ENCODE results near the gene IFI27L2.
"Not testable (repeated sequence)": the region's sequence is repeated elsewhere in the genome, so short reads cannot be mapped to it uniquely, and the experiment has no call there.

IFI27L2 gene, protein sequence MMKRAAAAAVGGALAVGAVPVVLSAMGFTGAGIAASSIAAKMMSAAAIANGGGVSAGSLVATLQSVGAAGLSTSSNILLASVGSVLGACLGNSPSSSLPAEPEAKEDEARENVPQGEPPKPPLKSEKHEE

DNA sequence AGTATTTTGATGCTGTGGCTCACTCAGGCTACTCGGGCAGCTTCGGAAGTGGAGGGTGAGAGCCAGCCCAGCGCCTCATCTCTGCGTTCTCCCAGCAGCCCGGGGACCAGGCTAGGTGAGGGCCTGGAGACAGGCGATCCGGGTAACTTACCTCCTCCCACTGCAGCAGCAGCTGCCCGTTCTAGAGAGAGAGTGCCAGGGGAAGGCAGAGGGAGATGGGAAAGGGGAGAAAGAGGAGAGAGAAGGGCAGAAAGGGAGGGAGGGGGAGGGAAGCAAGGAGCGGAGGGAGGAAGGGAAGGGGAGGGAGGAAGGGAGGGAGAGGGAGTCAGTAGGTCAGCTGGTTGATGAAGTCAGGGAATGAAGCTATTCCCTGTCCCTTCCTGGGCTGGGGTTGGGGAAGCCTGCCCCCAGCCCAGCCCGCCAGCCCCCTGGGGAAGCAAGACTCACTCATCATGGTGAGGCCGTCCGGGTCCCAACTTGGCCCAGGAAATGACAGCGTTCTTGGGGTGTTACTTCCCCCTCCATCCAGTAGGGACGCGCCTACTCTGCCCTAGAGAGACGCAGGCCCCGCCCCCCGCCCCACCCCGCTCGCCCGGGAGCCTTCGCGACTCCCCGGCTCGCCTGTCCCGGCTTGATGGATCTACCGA is at the start of gene IFI27L2:
IFI27L2 (minus strand) TSS at position 494 of the 647 bp plus-strand sequence; CDS start at position 454, 40 bp downstream.
- DNase-seq, result no peak

DNA sequence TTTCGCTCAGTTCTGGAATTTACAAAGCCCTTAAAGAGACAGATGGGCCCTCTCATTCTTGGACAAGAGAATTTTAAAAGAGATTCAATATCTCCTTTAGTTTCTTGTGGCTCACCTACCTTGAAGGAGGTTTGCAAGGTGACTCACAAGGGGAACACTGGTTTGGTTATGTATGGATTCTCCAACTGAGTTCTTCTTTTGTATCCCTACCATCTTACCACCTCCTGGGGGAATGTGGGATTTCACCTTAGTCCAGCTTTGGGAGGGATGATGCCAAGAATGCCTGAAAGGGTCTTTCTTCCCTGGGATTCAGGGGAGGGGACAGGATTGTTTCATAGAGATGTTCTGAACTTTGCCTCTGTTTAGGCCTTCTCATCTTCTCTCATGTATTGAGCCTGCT is 48.4 kb upstream of the IFI27L2 start:
- DNase-seq, result no peak

DNA sequence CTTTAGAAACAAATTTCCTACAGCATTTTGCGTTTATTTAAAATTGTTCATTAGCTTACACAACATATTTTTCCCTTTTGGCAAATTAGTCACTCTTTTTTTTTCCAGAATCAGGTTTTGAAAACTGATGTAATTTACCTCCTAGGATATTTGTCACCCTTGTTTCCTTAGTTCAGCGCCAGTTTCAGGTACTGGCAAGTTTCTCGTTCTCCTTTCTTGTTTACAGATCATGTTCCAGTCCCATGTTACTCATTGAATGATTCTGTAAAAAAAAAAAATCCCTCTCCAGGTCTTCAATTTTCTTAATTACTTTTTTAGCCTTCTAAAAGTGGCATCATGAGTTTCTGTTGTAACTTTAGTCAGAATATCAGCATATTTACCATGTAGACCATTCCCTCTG is 47.4 kb upstream of the IFI27L2 start:
- no peak for DNase-seq

DNA sequence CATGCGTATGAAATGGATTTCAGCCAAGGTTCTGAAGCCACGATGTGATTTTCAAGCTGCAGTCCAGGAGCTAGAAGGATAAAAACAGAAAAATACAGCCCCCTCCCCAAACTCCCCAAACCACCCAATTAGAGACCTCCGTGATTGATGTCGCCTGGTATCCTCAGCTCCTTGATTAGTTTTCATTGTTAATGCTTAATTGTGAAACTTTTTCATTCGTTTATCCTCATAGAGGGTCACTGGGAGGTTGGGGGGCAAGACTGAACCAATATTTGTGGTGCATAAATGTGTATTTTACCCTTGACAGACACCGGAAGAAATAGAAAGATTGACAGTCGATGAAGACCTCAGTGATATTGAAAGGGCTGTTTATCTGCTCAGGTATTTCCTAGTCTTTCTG is 46.3 kb upstream of the IFI27L2 start:
- no peak for DNase-seq

DNA sequence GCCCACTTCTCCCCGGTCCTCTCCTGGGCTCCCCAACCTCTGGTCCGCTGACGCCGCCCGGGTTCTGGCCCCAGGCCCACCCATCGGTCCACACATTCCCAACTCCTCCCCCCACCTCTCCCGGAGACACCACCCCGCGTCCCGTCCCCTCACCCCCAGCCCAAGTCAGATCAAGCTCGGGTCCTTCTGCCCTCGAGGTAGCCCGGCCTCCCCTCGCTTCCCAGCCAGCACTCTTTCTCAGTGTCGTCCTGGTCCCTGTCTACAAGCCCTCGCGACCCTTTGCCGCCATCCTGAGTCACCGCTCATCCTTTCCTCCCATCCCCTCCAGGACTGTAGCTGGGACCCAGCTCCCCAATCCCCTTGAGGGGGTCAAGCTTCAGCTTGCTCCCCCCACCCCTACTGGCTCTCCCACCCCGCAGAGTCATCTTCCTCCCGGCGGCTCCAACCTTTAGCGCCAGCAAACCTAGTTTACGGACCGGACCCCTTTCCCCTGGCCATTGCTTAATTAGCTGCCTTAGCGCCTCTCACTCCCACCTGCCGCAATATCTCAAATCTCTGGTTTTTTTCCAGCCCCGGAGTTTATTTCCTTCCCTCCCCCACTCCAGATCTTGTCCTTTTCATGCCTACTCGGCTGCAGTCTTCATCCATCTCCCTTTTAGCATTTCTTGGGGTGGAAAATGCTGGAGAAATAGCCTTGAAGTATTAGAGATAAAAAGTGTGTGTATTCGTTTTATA is 45.8 kb upstream of the IFI27L2 start:
- no peak for DNase-seq

DNA sequence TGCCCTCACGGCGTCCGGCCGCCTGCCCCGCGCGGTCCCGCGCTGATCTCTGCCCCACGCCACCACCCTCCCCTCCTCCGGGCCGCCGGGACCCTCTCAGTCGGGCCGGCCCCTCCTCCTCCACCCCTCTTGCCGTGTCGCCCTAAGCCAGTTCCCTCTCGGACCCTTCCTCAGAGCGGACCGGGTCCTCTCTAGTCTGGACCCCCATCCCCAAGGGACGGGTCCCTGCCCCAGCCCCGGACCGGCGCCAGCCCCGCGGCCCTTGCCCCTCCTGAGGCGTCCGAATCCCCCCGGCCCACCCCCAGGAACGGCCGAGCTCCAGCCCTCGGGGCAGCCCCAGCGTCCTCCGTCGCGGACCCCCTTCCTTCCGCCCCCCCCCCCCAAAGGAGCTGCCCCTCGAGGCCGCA is 45.2 kb upstream of the IFI27L2 start:
- DNase-seq, result no peak

DNA sequence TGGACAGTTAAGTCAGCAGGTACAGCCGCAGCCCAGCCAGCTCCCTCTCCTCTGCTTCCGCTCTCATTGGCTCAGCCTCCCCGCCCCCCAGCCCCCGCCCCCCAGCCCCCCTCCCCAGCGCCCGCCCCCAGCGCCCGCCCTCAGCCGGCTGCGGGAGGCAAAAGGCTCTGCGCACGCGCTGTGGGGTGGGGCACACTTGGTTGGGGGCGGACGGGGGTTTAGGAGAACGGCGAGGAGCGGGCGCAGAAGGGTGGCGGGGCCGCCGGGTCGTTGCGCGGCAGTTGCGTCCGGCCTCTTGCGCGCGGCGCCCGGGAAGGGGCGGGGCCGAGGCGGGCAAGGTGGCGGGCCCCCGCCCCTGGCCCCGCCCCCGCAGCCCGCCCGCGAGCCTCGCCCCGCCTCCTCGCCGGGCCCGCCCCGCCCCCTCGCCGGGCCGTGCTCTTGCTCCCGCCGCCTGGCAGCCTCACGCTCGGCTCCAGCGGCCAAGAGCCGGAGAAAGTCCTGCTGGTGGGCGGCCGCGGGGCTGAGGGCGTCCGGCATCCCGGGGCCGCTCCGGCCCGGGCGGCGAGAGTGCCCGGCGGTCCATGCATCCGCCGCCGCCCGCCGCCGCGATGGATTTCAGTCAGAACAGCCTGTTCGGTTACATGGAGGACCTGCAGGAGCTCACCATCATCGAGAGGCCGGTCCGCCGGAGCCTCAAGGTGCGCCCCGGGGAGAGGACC is 44.6 kb upstream of the IFI27L2 start, which contains the start of gene PPP4R4:
PPP4R4 (plus strand) TSS at position 438 of the 719 bp plus-strand sequence; CDS start at position 582, 144 bp downstream.
- DNase-seq, result peak; percentile 78 to 85

DNA sequence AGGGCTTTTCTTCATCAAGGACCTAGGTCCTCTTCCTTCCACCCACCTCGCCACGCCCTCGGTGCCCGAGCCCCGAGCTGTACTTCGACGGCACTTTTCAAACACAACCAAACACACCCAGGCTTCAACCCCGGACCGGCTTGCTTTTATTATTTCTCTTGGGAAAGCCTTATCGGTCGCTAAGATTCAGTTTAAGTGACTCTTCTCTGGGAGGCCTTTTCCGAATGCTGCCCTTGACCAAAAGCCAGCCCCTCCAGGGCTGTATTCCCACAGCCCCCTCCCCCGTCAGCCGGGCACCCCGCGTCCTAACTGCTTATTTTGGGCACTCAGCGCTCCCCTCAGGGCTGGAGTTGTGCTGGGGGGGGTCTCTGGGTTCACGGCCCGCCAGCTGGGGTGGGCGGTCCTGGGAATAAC is 44.1 kb upstream of the IFI27L2 start:
- DNase-seq, result no peak

DNA sequence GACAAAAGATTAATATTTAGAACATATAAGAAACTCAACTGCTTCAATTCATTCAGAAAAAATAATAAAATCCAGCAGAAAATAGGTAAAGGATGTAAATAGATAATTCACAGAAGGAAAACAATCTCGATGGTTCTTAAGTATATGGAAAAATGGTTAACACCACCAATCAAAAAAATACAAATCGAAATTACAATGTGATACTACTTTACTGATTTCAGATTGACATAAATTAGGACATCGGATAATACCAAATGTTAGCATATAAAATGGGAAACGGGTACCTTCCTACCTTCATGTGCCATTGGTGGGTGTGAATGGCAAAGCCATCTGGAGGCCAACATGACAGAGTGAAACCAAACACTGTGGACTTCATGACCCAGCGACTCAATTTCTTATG is 43.1 kb upstream of the IFI27L2 start:
- DNase-seq, result no peak

DNA sequence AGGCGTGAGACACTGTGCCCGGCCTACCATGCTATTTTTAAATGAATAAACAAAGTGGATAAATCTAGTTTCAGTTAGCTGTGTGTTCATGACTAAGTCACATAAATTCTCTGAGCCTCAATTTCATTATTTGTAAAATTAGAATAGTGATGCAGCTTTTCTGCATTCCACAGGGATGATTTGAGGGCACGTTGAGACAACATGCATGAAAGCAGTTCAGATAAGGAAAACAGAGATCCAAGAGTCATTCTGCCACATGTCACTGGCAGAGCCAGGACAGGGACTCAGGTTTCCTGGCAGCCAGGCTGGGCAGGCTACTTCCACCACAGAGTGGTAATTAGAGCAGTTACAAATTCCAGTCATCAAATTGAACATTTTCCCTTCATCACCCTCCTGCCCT is 41.8 kb upstream of the IFI27L2 start:
- no peak for DNase-seq

DNA sequence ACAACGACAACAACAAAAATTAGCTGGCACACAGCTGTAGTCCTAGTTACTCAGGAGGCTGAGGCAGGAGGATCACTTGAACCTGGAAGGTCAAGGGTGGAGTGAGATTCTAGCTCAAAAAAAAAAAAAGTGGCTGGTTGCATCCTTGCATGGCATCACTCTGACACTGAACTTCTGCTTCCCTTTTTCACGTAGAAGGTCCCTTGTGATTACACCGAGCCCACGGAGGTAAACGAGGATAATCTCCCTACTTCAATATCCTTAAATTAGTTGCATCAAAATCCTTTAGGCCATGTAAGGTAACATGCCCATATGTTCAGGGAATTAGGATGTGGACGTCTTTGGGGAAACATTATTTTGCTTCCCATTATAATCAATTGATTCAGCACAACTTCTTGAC is 40.7 kb upstream of the IFI27L2 start:
- DNase-seq, result peak; percentile 12 to 33

DNA sequence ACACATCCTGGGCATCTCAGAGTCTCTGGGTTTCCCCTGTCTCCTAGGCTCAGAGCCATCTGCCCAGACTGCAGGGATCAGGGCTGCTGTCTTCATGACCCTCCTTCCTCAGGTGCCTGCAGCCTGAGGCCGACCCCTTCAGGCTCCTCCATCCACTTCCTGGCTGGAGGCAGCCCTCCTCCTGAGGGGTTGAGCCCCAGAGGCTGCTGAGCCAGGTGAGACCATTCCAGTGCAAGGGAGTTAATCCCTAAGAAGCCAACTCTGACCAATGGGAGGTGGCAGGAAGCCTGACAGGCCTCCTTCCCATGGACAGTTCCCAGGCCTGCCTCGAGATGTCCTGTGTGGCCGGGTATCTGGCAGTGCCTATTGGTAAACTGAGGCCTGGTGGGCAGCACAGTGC is 36.3 kb upstream of the IFI27L2 start:
- no peak for DNase-seq

DNA sequence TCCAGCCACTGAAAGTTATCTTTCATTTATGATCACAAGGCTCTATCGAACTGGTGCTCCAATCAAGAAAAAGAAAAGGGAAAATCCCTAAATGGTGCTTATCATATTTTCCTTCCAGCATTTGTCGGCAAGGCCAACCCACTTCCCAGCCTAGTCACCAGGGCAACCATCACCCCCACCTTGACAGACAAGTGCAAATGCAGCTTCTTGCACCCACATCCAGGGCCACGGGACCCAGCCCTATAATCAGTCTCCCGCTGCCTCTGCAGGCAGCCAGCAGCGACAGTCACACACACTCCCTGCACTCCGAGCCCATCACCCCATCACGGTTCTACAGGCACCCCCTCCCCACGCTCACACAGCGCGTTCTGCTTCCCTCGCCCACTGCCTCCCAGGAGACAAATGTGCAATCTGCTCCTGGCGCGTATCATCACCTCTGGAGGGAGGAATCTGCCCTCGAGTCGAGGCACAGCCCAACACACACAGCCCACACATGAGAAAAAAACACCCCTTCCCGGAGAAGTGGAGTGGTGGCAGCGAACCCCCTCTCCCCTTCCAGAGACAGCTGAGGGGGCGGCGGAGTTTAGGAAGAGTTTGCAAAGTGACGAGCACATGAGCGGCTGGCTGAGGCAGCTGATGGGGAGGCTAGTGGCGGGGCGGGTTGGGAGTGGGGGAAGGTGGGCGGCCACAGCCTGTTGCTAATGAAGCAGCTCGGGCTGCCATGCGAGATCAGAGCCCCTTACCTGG is 35.5 kb upstream of the IFI27L2 start:
- DNase-seq, result no peak

DNA sequence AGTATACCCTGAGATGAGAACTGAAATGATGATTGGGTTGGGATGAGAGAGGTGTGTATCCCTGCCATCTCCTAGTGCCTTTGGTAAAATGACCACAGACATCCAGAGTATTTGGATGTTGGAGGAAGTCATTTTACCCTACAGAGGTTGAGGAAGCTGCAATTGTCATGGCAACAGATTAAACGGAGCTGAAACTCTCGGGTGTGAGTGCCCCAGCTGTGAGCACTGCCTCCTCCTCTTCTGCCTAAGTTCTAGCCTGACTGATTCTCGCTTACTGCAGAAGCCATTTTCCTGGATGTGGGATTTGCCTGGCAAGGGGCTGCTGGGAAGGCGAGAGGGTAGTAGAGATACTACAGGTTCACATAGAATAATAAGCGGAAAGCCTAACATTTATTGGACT is 34.4 kb upstream of the IFI27L2 start:
- DNase-seq, result no peak

DNA sequence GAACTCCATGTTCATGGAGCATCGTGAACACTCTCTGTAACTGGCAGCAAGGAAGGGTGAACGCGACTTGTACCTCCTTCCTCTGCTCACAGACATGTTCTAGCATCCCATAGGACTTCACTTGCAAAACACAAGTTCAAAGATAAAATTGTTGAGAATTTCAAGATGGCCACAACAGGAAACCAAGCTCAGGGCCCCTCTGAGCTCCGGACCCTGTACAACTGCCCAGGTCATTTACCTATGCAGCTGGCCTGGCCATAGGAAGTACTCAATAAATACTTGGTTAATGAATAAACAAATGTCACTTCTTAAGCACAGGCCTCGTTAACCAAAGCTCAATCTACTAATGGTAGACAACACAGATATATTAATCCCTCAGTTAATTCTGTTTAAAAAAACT is 33.1 kb upstream of the IFI27L2 start:
- DNase-seq, result no peak

DNA sequence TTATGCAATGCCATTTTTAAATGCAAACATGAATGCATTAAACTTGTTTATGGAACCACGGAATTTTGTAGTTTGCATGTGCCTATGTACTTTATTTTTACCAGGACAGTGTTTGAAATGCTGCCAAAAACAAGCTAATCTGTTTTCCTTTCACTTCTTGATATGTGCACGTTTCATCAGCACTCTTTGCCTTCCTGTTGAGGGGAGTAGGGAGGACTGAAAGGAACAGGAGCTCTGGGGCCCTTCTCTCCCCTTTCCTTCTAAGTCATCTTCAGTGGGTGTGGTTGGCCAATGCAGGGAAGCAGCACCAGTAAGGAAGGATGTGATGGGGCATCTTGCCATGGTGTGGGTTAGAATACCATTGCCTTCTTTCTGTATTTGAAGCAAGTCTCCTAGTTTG is 32.6 kb upstream of the IFI27L2 start:
- no peak for DNase-seq

DNA sequence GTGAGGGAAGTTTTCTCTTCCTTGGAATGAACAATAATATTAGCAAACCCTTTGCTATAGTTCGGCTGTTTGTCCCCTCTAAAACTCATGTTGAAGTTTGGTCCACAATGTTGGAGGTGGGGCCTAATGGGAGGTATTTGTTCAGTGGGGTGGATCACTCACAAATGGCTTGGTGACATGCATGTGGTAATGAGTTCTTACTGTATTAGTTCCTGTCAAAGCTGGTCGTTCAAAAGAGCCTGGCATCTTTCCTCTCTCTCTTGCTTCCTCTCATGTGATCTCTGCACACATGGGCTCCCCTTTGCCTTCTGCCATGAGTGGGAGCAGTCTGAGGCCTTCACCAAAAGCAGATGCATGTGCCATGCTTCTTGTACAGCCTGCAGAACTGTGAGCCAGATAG is 31.7 kb upstream of the IFI27L2 start:
- DNase-seq, result no peak

DNA sequence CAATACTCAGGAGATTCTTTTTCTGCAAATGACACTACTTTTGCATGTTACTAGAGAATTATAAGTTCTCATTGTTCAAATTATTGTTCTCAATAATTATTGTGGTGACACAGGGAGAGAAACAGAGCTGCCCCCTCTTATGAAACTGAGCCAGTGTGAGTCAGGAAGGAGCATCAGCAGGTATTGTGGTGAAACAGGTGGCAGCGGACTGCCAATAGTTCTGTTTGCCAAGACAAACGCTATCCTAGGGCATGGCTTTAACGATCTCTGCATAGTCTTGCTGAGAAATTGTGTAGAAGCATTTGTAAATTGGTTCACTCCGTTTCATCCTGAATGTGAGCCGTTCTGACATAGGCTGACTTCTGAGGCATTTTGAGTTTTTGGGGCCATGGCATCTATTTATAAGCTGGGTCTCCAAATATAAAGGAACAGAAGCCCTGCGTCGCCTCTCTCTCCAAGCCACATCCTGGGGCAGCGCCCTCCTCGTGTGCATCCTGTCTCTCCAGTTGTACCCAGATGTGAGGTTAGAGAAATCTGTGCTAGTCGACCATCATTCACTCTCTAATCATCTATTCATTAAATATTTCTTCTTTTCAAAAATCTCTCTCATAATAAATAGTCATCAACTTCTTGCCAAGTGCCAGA is 29.0 kb upstream of the IFI27L2 start:
- DNase-seq, result no peak

DNA sequence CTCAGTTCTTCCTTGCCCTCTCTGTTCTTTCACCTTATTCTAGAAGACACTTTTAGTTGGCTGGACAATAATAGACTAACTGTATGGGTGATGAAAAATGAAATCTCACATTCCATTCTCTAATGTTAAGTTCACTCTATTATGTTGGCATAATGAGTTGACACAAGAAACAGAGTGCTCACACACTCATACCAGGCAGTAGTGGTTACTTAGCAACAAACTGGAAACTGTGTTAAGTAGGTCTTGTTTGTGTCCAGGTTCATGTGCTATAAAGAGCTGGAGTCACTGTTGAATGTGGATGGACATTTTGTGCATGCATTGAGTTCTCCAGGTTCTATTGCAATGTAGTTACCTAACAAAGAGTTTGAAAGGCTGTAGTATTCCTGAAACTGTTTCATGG is 27.8 kb upstream of the IFI27L2 start:
- no peak for DNase-seq

DNA sequence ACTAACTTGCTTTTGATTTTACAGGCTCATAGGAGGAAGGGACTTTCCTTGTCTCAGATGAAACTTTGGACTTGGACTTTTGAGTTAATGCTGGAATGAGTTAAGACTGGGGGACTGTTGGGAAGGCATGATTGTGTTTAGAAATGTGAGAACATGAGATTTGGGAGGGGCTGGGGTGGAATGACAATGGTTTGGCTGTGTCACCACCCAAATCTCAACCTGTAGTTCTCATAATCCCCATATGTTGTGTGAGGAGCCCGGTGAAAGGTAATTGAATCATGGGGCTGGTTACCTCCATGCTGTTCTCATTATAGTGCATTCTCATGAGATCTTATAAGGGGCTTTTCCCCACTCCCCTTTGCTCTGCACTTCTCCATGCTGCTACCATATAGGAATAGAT is 26.7 kb upstream of the IFI27L2 start:
- DNase-seq, result not testable (repeated sequence)

DNA sequence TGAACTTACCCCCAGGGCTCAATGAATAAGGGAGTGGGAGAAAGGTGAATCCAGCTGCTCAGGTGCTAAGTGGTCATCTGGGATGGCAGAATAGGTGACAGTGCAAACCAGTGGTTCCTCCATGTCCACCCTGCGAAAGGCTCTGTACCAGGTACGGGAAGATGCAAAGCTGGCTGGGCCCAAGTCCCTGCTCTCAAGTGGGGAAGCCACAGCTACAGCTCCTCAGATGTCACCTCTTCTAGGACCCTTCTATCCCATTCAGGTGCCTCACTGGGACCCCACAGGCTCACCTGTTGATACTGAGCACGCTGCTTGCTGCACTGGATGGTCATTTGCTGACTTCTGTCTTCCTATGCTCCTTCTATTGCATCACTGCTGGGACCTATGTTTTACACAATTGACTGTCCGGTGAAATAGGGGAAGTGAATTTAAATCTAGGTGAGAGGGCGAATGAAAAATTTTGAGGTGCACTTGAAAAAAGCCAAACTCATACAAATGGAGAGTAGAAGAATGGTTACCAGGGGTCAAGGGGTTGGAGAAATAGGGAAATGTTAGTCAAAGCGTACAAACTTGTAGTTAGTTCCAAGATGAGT is 24.4 kb upstream of the IFI27L2 start:
- DNase-seq, result peak; percentile 53 to 66

DNA sequence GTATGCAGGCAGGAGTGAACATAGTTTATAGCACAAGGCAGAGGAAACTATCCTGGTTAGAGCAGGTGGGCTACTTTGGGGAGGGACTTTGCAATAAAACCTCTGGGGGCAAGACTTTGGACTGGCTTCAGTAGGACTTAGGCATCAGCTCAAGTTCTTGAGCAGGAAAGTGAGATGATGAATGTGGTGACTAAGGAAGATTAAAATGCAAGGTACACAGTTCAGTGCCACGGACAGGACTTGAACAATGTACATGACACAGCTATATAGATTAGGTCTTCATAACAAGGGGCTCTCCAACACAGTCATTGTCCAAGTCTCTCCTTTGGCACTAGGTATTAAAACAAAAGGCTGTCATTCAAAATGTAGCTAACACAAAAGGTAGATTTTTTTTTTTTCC is 23.3 kb upstream of the IFI27L2 start:
- no peak for DNase-seq
